NCI-H146 (cell line): Measurements from ENCODE around the gene ABCA7.

ENCODE experiments used
- DNase-seq: peaks from one replicate; lab custom pipeline; 2025; lab: John Stamatoyannopoulos, UW

Gene ABCA7

GRCh38 chr19:1057176-1057855 lies 17.4 kb downstream of the ABCA7 start:
- no peak for DNase-seq

DNA sequence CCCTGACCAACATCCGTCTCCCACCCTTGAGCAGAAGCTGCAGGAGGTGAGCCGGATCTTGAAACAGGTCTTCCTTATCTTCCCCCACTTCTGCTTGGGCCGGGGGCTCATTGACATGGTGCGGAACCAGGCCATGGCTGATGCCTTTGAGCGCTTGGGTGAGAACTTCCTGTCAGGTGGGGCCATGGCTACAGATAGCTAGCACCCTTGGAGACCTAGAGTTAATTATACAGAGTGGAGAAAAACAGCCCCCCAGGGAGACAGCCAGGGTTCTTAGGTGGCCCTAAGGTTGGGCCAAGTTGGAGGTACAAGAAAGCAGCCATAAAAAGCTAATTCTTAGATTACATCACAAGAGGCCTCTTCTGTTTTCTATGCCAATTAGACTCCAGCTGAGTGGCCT lies 18.2 kb downstream of the ABCA7 start:
- DNase-seq, result no peak

DNA sequence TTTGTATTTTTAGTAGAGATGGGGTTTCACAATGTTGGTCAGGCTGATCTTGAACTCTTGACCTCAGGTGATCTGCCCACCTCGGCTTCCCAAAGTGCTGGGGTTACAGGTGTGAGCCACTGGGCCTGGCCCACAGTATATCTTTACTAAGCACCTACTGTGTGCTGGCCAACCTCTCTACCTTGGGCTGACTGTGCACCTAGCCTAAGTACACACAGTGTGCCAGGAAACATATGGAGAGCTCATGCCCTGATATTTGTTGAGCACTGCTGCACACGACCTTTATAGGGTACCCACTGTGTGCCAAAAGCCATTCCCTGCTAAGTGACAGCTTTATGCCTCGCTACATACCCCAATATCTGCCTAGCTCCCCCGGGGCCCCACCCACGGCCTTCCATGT lies 20.8 kb downstream of the ABCA7 start:
- no peak for DNase-seq

DNA sequence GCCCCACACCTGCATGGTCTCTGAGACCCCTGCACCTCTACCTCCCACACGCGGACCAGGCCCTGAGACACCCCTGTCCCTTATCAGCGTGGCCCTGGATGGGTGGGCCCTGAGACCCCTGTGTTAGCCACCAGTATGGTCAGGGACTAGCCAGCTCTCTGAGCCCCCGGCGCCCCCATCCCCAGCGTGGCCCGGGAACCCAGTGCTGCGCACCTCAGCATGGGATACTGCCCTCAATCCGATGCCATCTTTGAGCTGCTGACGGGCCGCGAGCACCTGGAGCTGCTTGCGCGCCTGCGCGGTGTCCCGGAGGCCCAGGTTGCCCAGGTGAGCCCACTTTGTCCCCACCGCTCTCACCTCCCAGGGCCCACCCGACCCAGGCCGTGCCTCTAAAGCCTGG lies 22.1 kb downstream of the ABCA7 start:
- no peak for DNase-seq

DNA sequence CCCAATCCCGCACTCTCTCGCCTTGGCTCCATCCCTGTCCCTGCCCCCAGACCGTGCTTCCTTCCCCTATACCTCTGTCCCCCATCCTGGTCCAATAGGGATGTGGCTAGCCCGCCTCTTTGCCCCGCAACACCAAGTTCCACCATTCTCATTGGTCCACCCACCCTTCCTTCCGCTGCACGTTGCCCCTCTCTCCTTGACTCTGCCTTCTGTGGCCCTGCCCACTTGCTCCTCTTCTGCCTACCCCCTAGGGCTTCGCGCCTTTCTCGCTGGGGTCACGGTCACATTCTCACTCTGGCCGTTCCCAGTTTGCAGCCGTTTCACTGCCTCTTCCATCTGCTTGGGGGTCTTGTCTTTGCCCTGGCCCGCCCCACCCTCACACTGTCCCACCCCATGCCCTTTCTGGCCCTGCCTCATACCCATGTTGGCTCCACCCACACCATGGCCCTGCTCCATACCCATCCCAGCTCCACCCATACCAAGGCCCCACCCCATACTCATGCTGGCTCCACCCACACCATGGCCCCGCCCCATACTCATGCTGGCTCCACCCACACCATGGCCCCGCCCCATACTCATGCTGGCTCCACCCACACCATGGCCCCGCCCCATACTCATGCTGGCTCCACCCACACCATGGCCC lies 22.6 kb downstream of the ABCA7 start:
- no peak for DNase-seq

DNA sequence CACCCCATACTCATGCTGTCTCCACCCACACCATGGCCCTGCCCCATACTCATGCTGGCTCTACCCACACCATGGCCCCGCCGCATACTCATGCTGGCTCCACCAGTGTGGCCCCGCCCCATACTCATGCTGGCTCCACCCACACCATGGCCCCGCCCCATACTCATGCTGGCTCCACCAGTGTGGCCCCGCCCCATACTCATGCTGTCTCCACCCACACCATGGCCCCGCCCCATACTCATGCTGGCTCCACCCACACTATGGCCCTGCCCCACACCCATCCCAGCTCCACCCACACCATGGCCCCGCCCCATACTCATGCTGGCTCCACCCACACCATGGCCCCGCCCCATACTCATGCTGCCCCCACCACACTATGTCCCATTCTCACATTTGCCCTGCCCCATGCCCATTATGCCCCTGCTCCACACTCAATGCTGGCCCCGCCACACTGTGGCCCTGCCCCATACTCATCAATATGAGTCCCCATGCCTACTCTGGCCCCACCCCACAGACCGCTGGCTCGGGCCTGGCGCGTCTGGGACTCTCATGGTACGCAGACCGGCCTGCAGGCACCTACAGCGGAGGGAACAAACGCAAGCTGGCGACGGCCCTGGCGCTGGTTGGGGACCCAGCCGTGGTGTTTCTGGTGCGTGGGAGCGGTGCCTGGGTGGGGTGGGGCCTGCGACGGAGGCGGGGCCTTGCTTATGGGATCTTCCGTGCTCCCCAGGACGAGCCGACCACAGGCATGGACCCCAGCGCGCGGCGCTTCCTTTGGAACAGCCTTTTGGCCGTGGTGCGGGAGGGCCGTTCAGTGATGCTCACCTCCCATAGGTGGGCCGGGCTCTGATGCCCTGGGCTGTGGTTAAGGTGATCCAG lies 23.4 kb downstream of the ABCA7 start:
- DNase-seq, result no peak

DNA sequence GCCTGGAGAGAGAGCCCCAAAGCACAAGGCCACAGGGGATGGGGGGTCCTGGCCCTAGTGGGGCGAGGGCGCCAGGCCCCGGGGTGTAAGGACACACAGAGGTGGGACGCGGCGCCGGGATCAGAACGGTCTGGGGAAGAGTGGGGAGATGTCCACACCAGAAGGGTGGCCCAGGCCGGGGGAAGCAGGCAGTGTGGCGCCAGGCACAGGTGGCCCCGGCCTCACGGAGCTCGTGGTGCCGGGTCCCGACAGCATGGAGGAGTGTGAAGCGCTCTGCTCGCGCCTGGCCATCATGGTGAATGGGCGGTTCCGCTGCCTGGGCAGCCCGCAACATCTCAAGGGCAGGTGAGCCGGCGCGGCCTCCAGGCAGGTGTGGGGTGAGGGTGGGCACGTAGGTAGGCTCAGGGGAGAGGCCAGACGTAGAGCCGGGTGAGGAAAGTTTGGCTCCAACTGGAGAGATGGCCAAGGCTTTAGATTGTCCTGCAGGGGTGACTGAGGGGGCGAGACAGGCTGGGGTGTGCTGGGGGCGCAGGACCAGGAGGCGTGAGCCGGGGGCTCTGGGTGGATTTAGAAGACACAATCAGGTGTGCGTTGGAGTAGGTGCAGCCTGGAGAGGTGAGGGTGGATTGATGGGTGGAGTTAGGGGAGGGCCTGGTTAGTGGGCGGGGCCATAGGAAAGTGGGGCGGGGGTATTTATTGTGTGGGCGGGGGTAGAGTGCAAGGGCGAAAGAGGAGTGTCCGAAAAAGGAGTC lies 24.2 kb downstream of the ABCA7 start:
- DNase-seq, result peak; percentile 32

GRCh38 chr19:1064661-1065605 lies 25.0 kb downstream of the ABCA7 start:
- peak; percentile 38 for DNase-seq

GRCh38 chr19:1065606-1066109 lies 25.8 kb downstream of the ABCA7 start:
- no peak for DNase-seq

GRCh38 chr19:1066251-1066747 lies 26.4 kb downstream of the ABCA7 start:
- no peak for DNase-seq

DNA sequence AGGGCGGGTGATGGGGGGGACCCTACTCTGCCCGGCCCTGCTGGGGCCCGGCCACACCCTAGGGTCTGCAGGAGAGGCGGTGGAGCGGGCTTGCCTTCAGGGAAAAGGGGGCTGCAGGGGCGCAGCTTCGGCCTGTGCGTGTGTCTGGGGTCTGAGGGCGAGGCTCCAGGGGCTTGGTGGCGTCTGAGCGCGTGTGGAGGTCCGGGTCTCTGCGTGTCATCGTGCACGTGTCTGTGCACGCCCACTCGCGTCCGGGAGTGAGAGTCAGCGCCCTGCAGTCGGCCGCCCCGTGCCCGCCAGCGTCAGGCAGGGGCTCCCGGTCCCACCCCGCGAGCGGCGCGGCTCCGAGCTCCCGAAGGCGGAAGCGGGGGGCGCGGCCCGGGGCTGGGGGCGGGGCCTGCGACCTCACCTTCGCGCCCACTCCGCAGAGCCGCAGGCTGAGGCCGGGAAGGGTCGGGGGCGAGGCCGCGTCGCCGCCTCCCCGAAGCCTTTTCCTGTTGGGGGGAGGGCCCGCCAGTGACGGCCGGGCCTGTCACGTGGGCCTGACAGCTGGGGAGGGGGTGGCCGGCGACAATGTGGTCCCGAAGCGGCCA lies 26.9 kb downstream of the ABCA7 start, which contains the start of gene ARHGAP45:
Gene ARHGAP45 (plus strand): TSS at position 420 of the 593 bp plus-strand sequence. CDS start 239 bp downstream, outside the sequence.
- DNase-seq, result no peak

- no peak for DNase-seq
Observed at GRCh38 chr19:1067341-1067957, 27.5 kb downstream of the ABCA7 start.

DNA sequence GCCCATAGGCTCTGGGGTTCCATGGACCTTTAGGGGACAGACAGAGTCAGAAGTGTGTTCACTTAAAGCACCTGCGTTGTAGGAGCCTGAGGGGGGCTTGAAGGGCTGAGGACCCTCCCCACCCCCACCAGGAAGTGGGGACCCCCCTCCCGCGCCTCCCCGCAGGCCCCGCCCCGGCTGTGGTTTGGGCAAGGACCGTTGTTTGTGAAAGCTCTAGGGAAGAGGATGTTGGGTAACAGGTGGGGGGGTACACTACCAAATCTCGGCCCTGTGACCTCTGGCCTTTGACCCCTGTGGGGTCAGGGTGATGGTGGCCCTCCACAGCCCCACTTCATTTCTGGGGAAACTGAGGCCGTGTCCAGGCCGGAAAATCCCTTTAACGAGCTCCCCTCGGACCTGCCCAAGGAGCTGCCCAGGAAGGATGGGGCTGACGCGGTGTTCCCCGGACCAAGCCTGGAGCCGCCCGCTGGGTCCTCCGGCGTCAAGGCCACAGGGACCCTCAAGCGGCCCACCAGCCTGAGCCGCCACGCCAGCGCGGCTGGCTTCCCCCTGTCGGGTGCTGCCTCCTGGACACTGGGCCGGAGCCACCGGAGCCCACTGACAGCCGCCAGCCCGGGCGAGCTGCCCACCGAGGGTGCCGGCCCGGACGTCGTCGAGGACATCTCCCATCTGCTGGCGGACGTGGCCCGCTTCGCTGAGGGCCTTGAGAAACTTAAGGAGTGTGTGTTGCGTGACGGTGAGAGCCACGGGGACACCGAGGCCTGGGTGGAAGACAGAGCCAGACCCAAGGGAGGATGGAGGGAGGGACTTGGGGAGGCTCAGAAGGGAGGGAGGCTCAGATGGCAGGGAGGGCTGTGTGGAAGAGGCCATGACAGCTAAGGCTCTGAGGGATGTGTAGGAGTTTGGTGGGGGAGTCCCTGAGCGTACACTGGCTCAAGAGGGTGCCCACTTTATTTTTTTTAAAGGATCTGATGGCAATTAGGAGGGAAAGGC lies 28.4 kb downstream of the ABCA7 start:
- DNase-seq, result no peak

DNA sequence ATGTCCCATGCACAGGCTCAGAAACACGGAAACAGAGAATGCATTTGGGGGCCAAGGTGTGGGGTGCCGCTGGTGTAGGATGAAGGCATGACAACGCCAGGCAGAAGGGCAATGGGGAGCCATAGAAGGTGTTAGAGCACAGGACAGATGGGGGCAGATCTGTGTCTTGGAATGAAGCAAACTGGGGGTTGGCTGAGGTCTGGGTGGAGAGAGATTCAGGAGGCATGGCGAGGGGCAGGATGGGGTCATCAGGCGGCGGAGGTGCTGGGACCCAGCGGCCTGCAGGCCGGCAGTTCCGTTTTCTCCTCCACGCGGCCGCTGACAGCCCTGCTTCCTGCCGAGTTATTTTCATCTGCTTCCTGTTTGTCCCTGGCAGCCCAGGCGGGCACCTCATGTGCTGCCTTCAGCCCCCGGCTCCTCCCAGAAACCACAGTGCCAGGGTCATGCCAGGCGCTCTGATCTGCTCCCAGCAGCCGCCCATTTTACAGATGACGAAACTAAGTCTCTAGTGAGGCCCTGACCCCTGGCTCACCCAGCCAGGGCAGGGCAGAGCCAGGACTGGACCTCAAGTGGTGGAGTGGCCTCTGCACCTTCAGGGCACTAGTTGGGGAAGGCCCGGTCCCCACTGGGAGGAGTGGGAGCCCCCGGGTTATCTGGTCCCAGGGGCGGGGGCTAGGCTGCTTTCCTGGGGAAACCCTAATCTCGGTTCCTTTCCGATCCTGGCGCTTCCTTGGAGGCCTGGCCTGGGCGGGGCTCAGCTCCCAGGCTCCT lies 29.3 kb downstream of the ABCA7 start:
- no peak for DNase-seq

DNA sequence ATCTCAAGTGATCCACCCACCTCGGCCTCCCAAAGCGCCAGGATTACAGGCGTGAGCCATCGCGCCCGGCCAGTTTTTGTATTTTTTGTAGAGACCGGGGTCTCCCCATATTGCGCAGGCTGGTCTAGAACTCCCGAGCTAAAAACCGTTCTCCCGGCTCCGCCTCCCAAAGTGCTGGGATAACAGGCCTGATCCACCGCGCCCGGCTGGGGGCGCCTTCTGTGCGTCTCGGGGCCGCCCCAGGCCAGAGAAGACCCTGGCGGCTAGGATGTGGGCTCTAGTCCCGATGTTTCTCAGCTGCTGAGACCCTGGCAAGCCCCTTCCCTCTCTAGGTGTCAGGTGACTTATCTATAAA lies 30.6 kb downstream of the ABCA7 start:
- DNase-seq, result no peak

- DNase-seq, result no peak
Observed at GRCh38 chr19:1070931-1071791, 31.3 kb downstream of the ABCA7 start.
